NCI-H345 treated with DMSO at 0.1 percent for 48 hours (cell line): Measurements from ENCODE around the gene DCST1.

ENCODE experiments used
- DNase-seq: peaks from one replicate; lab custom pipeline; 2025; ENCODE audit not compliant: unreplicated experiment; lab: John Stamatoyannopoulos, UW

Gene DCST1

DNA sequence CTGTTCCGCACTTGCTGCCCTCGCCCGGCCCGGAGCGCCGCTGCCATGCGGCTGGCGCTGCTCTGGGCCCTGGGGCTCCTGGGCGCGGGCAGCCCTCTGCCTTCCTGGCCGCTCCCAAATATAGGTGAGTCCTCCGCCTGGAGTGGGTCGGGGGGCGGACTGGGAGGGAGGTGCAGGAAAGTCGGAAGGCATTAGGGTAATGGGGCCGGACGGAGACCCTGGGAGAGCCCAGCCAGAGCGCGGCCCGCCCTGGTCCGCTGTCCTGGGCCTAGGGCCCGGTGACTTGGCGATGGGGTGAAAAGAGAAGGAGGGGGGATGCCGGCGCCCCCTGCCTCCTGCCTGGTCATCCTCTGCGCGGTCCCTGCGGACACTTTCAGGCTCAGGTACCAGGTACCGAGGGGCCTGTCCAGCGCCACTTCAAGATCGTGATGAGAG, 17.7 kb downstream of the DCST1 start:
- no peak for DNase-seq

DNA sequence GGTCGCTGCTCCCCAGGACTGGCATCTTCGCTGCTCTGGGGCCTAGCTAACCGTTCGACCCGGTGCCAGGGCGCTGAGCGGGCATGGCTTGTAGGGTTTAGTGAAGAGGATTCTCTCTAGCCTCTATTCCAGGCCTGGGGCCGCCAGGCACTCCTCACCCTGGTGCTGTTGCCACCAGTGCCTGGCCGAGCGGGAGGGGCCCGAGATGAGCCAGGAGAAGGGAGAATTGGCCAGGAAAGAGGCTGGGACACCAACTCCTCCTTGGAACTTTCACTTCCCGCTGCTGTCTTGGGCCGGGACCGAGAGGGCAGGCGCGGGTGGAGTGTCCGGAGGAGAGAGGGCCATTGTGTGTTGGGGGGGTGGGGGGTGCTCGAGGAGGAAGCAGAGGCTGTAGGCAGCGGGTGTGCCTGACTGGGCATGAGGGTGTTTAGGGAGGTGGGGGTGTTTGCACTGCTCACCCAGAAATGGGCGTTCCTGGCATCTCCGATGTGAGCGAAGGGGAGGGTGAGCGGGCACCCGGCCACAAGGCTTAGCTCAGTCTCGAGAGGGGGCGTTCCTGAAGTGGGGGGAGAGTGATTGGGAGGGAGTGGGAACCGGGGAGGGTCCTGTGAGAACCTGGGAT, 18.3 kb downstream of the DCST1 start:
- DNase-seq = peak; percentile 78

DNA sequence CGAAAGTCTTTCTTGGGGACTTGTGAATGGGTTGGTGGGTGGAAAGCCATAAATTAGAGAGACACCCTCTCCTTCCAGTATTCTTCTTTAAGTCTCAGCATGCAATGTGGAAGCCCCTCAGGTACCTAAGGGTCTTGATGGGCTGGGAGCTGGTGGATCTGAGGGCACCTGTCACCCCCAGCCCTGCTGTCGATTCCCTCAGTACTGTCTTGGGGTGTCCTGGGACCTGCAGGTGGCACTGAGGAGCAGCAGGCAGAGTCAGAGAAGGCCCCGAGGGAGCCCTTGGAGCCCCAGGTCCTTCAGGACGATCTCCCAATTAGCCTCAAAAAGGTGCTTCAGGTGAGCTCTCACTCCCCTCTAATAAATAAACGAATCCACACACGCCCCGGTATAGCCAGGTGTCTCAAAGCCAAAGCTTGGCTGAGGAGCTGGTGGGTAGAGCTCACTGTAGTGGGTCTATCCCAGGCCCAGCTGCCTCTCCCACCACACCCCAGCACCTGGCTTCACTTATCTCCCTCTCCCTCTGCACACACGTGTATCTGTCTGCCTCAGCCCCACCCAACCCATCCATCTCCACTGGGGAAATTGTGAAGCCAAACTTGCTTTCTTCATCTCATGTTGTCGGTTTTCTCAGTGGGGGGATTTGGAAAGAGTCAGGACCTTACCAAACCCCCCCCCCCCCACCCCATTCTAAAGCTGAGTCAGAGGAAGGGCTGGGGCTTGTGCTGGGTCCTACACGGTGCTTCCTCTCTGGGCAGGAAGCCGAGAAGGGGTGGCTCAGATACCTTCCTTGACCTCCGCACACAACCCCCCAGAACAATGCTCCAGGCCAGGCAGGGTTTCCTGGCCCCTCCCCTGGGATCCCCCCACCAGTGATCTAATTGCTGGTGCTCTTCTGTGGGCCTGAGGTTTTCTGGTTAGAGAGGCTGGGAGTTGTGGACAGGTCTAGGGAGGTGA, 19.1 kb downstream of the DCST1 start:
- peak; percentile 67 for DNase-seq

DNA sequence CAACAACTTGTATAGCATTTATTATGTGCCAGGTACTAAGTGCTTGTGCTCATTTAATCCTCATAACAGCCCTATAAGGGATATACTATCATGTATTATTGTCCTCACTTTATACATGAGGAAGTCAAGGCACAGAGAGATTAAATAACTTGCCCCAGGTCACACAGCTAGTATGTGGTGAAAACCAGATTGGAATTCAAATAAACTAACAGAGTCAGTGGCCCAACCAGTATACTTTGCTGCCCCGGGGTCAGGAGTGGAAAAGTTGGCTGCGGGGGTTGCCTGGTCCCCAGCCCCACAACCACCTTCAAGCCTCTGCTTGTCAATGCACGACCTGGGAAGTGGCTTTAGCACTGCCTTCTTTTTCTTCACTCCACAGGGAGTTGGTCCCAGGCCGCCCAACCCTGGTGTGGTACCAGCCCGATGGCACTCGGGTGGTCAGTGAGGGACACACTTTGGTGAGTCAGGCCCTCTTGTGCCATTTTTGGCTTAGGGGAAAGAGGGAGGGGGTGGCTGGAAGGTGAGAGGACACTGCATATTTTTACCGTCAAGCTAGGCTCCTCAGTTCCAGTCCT, 20.0 kb downstream of the DCST1 start:
- no peak for DNase-seq

DNA sequence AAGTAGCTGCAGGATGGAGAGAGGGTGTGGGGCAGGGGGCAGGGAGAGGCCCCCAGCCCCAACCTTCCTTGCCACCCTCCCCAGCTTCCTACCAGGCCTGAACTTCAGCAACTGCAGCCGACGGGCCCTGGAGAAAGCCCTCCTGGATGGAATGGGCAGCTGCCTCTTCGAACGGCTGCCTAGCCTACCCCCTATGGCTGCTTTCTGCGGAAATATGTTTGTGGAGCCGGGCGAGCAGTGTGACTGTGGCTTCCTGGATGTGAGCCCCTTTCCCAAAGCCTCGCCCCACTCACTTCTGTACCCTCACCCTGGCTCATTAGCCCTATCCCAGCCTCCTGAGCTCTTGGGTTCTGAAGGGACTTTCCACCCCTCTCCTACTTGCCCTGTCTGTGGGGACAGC, 23.5 kb downstream of the DCST1 start:
- no peak for DNase-seq

DNA sequence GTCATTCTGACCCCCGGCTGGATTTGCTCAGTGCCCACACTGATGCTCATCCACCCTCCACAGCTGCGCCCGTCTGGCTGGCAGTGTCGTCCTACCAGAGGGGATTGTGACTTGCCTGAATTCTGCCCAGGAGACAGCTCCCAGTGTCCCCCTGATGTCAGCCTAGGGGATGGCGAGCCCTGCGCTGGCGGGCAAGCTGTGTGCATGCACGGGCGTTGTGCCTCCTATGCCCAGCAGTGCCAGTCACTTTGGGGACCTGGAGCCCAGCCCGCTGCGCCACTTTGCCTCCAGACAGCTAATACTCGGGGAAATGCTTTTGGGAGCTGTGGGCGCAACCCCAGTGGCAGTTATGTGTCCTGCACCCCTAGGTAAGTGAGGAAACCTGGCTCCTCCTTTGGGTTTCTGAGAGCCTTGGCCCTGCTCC, 24.2 kb downstream of the DCST1 start:
- DNase-seq = no peak

DNA sequence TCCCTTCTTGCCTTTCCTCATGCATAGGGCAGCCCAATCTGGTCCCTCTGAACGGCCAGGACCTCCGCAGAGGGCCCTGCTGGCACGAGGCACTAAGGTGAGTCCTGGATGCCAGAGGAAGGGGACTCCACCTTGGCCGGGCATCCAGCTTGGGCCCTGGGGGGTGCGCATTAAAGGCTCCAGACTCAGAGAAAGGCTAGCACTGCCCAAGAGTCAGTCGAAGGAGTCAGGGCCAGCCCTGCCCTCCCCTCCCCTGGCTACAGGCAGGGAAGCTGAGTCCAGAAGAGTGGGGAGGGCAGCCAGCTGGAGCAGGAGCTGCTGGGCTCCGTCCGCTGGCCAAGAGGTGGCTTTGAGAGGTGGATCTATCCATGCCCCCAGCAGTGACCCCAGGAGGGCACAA, 27.1 kb downstream of the DCST1 start:
- DNase-seq = no peak

DNA sequence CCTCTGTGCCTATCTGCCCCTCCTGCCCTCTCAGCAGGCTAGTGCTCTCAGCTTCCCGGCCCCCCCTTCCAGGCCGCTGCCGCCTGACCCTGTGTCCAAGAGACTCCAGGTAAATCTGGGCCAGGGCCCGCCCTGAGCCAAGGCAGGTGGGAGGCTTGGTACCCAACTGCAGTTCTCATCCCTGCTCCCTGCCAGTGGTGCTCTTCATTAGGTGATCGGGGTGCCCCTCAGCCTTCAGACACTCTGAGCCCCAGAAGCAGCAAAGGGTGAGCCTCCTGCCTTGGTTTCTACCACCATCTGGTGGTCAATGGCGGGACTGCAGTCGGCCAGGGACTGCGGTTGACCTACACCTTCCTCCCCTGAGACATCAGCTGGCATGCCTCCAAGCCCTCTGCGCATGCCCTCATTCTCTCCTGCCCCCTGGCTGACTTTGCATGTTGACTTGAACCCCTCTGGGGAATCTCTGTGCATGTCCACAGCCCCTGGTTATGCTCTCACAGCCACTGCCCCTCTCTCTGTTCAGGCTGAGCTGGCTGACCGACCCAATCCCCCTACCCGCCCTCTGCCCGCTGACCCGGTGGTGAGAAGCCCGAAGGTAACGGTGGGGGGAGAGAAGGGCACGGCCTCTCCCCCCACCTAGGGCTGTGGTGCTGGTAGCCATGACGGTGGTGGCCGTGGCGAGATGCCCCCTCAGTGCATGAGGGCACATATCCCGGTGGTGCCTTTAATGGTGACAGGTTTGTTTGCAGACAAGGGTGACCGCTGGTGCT, 27.9 kb downstream of the DCST1 start:
- peak; percentile 90 for DNase-seq

DNA sequence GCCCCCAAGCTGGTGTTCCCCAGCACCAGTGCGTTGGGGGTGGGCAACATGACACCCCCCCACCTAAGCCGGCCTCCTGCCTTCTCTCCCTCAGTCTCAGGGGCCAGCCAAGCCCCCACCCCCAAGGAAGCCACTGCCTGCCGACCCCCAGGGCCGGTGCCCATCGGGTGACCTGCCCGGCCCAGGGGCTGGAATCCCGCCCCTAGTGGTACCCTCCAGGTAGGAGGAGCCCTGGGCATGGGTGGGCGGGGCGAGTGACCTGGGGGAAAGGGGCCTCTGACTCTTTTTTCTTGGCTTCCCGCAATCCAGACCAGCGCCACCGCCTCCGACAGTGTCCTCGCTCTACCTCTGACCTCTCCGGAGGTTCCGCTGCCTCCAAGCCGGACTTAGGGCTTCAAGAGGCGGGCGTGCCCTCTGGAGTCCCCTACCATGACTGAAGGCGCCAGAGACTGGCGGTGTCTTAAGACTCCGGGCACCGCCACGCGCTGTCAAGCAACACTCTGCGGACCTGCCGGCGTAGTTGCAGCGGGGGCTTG, 28.6 kb downstream of the DCST1 start:
- DNase-seq = no peak

DNA sequence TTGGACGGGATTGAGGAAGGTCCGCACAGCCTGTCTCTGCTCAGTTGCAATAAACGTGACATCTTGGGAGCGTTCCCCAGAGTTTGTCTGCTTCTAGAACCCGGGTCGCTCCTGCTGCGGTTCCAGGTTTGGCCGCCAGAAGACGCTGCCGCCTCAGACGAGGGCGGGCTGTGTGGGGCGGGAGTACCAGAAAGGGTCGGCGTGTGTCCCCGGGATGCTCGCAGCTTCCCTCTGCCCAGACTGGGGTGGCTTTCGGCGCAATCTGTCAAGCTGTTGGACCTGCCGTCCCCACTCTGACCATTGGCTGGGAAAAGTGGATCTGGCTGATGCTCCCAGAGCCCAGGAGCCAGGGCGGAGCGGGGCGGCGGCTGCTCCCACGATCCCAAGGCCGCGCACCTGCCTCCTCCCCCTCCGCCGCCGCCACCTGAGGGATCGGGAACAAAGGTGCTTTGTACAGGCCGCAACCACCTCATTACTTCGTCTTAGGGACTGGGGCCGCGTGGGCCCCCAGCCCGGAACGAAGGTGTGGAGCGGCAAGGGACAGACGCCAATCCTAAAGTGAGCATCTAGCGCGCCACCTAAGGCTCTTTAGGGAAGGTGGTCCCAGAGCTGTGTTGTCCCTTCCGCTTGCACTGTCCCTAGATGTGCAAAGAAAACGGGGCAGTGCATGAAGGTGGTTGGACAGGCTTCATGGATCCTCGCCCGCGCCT, 29.2 kb downstream of the DCST1 start:
- DNase-seq = peak; percentile 87

DNA sequence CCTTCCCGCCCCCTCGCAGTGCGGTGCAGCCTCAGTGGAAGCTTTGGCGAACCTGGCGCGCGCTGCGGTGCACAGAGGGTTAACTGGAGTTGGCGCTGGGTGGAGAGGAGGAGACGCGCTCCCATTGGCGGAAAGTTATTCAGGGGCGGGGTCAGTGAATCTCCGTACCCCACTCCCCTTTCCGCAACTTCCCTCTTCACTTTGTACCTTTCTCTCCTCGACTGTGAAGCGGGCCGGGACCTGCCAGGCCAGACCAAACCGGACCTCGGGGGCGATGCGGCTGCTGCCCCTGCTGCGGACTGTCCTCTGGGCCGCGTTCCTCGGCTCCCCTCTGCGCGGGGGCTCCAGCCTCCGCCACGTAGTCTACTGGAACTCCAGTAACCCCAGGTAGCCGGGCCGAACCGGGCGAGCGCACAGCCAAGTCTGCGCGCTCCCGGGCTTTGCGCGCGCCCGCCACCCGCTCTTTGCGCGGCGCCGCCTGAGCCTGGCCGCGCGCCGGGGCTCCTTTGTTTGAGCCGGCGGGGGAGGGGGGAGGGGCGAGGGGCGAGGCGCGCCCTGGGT, 30.0 kb downstream of the DCST1 start, which contains the start of gene EFNA4:
TSS of gene EFNA4 (plus strand) at position 191 of the 561 bp plus-strand sequence. CDS start at position 275, 84 bp downstream.
- peak; percentile 89 for DNase-seq

DNA sequence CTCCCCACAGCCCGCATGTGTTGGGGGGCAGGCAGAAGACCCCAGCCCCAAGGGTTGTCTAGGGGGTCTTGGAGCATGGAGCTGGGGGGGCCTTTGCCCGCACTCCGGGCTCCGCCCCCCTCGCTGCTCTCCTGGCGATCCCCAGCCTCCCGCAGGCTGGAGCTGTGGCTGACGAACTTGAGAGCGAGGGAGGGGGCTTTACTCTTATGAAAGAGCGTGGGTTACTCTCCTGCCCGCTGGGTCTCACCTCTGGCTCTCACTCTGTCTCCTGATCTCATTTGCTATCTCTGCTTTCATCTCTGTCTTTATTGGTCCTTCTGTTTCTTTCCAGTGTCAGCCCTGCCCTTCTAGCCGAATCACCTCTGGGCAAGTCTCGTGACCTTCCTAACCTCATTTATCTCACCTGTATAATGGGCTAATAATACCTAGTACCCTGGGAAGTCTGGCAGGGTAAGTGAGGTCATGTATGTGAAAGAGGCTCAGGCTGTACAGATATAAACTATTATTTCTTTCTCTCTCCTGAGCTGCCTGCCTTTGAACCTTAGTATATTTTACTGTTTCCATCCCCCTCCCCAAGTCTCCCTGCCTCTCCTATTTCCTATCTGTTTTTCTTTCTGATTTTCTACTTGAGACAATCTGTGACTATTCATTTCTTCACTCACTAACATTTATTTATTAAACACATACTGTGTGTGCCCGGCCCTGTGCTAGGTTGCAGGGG, 30.6 kb downstream of the DCST1 start:
- peak; percentile 67 for DNase-seq

DNA sequence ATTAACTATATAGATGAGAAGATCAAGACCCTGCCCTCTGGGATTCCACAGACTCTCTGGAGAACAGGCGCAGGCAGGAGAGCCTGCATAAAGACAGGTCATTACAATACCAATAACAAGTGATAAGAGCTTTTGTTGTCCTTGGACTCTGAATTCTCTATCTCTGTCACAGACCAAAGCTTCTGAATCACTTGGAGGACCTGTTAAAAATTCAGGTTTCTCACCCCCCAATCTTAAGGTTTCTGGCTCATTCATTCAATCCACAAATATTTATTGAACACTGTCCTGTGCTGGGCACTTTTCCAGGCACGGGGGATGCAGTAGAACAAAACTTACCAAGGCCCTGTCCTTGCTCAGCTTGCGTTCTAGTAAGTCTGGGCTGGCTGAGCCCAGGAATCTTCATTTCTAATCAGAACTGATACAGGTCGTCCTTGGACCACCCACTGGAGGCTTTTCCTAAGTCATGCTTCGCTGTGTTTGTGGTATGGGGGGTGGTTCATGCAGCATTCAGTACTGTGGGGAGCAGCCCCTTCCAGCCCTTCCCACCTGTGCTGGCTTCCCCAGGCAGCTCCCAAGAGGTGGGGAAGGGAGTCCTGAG, 31.3 kb downstream of the DCST1 start:
- no peak for DNase-seq

DNA sequence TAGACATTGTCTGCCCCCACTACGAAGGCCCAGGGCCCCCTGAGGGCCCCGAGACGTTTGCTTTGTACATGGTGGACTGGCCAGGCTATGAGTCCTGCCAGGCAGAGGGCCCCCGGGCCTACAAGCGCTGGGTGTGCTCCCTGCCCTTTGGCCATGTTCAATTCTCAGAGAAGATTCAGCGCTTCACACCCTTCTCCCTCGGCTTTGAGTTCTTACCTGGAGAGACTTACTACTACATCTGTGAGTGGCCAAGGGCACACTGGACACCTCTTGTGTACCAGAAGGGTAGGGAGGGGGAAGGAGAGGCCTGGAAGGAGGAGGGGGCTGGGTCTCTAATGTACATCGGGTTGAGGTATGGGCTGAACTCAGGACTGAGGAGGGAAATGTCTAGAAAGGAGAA, 33.2 kb downstream of the DCST1 start:
- no peak for DNase-seq

DNA sequence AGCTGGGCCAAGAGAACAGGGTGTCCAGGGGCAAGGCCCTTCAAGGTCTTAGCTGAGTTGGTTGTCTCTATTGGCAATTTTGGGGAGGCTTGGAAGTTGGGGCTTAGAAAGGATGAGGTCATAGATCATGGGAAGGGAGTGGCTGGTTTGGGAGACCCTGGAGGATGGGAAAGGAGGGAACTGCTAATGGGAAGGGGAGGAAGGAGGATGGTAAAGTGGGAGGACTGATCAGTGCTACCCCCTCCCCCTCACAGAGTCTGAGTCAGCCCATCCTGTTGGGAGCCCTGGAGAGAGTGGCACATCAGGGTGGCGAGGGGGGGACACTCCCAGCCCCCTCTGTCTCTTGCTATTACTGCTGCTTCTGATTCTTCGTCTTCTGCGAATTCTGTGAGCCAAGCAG, 35.0 kb downstream of the DCST1 start:
- no peak for DNase-seq

DNA sequence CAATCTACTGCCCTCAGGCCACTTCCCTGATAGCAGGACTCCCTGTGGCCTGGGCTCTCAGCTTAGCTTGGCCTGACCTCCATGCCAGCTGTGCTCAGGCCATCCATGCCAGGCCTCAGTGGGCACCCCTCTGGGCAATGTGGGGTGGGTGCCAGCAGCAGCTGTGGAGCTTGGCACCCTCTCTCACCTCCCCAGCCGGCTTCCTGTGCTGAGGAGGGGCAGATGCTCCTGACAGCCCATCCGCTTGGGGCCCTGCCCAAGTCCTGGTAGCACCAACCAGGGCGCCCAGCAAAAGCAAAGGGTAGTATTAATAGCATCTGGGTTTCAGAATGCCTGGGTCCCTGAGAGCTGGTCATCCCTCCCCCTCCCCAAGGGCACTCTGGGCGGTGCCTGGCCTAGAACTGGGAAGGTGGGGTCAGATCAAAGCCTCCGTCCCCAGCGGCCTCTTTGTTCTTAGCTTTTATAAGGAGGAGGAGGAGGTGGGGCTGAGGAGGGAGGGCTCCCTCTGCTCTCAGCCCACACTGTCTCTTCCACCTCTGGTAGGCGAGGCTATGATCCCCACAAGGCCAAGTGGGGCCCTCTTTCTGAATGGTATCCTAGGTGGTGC, 36.0 kb downstream of the DCST1 start:
- DNase-seq = peak; percentile 92

DNA sequence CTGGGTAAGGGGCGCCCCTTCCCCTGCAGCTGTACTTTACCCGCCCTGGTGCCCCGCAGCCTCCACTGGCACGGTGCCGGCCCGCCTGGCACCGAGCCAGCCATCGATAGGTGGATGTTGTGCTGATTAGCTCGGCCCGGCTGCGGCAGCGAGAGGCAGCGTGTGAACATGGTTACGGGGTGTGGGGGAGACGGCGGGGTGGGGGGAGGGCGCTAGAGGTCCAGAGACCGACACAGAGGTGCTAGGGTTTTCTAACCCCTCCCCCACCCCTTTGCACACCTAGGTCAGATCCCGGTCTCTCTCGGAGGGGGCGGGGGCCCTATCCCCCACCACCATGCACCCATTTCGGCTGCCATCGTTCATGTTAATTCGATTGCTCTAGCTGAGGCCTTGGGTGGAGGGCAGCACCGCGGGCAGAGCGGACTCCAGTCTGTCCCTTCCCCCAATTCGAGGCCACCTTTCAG, 36.6 kb downstream of the DCST1 start:
- DNase-seq = no peak
